GM15510 (cell line): Measurements from ENCODE around the gene FLRT2.

Experiments
- POLR2A ChIP-seq: IDR thresholded peaks from 3 replicates; pipeline ENCODE4 v1.6.1; 2011; ENCODE audit warnings: borderline replicate concordance; ENCODE audit not compliant: insufficient read length; ENCODE audit errors: extremely low read depth

The FLRT2 gene, protein sequence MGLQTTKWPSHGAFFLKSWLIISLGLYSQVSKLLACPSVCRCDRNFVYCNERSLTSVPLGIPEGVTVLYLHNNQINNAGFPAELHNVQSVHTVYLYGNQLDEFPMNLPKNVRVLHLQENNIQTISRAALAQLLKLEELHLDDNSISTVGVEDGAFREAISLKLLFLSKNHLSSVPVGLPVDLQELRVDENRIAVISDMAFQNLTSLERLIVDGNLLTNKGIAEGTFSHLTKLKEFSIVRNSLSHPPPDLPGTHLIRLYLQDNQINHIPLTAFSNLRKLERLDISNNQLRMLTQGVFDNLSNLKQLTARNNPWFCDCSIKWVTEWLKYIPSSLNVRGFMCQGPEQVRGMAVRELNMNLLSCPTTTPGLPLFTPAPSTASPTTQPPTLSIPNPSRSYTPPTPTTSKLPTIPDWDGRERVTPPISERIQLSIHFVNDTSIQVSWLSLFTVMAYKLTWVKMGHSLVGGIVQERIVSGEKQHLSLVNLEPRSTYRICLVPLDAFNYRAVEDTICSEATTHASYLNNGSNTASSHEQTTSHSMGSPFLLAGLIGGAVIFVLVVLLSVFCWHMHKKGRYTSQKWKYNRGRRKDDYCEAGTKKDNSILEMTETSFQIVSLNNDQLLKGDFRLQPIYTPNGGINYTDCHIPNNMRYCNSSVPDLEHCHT

DNA sequence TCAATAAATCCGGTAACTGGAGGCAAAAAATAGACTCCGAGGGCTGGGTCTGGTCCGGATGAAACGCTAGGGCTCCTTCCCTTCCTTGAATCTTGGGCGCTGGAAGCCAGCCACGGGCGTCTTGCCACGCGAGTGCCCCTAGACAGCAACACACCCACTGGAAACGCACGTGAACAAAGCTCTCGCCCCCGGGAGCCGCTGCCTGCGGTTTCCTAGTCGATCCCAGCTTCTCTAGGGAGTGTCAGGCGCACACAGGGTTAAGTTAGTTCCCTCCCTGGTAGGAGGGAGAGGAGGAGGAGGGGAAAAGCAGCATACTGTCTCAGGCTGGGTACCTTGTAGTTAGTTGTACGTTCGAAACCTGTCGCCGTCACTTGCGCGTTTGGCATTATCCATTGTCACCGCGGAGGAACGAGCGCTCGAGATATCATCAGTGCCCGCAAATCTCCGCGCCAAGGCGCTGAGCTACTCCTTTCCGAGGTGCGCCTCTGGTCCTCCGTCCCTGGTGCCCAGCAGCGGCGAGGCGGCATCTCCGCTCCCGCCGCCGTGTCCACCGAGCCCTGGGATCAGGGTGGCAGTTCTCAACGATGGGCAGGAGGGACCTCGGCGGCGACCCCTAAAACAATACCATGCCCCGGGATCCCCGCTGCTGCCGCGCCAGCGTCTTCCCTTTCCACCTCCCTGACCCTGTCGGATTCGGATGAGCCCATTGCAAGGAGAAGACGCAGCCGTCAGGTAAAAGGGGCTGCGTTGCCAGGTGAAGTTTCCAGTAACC lies at the start of gene FLRT2:
FLRT2 (plus strand) TSS at position 342 of the 772 bp plus-strand sequence. CDS start 91,371 bp downstream, outside the sequence.
- TF ChIP-seq POLR2A: no peak

DNA sequence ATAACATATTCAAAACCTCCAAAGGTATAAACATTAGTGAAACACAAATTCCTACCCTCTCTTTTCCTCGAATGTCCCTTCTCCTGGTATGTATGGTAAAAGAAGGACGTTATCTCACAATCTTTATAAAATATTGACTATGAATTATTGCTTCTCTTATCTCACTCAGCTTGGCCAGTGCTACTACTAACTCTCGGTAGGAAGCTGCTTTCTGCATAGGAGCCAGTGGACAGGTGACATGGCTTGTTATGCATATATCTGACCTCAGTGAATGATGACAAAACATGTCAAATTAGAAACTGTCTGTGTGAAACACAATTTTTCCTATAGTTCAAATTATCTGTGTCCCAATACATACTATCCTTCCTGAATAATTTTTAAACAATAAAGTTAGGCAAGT lies 48.5 kb upstream of the FLRT2 start:
- TF ChIP-seq POLR2A: no peak

DNA sequence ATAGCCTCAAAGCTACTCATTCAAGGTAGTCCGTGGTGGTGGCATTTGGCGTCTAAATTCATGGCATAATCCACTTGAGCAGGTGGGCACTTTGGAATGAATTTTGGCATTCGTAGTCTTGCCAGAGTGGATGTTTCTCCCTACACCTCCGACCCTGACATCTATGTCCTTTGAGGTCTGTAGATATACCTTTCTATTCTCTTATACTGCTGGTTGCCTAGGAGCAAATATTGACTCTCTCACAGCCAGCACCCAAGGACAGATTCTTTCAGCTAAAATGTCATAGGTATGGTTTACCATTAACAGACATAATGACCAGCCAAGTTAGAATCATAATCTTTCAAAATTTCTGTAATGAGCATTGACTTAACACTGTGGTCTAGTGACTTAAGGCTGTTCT lies 47.4 kb upstream of the FLRT2 start:
- no peak for TF ChIP-seq POLR2A

DNA sequence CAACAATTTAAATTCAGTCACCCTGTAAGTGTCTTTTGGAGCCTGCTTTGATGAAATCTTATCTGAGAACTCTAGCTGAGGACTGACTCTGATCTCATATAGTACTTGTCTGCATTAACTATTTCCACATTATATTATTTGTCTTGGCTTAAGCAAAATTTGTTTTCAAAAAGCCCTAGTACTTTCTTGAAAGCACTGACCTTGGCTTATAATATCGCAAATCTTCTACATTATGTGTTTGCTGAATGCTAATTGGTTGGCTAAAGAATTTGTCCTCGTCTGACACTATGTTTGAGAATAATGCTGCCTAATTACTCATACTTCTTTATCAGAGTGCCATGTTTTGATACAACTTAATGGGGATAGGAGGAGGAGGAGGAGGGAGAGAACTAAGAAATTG lies 46.9 kb upstream of the FLRT2 start:
- no peak for TF ChIP-seq POLR2A

DNA sequence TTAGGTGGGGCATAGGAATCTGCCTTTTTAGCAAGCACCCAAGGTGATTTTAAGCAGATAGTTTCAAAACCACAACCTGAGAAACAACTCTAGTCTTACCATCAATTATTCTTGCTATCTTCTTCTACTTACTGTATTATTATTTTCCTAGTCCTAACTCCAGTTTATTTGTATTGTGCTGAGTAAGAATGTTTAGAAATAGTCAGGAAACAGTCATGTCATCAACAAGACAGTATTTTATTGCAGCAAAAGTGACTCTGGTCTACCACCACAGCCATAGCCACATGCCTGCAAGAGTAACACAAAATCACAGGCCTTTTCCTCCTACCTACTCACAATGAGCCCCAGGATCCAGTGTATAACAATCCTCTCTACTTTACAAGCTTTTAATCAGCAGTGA lies 46.3 kb upstream of the FLRT2 start:
- TF ChIP-seq POLR2A: no peak

DNA sequence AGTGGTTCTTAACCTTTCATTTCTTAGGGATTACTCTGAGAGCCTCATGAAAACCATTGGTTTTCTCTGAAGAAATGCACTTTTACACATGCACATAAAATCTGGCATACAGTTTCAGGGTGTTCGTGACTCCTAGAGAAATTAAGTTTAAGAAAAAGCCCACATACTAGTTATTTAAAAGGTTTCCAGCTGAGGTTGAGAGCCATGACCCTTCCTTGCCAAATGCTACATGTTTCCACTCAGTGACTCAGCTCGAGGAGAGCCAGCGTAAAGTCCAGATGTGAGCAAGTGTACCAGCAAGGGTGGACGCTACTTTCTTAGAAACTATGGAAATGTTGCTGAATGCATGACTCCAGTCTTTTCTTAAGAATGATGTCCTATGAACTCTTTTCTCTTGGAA lies 42.7 kb upstream of the FLRT2 start:
- TF ChIP-seq POLR2A: no peak

DNA sequence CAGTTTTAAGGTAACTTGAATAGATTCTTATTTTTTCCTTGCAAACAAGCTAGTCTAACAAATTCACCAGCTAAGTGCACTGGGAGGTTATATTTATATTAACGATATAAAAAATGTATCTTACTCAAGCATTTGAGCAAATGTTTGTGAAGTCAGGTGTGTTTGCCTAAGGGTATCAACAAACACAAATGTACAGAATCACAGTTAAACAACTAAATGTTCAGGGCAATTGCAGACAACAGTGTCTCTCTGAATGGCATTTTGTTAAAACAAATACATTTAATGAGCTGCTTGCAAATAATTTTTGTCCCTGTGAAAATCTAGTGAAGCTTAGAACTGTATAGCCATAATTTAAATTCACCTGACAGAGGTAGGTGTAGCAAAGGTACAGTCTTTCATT lies 28.2 kb upstream of the FLRT2 start:
- TF ChIP-seq POLR2A: no peak

DNA sequence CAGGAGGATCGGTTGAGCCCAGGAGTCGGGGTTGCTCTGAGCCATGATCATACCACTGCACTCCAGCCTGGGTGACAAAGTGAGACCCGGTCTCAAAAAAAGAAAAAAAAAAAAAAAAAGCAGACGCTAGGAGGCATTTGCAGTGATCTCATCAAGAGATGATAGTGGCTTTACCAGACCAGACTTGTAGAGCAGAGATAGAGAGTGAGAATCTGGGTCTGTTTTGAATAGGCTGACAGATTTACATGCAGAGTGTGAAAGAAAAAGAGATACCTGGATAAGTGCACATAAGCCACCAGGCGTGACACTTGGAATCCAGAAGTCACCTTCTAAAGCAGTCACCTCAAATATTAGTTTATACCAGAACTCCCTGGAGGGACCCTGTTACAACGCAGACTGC lies 21.1 kb upstream of the FLRT2 start:
- TF ChIP-seq POLR2A: no peak

DNA sequence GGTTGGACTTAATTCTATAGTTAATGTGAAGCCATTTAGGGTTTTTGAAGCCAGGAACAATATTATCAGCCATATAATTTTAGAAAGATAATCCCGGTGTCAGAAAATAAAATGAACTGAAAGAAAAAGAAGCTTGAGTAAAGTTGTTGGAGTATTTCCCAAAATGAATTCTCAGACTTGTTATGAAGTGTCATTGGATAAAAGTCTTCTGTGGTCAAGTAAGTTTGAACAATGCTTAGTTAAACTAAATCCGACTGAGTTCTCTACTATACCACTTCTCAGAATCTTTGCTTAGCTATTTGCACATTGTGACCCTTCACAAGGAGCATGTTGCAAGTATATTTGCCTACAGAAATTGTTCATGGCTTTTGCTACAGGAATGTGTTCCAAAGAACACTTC lies 17.5 kb upstream of the FLRT2 start:
- TF ChIP-seq POLR2A: no peak

DNA sequence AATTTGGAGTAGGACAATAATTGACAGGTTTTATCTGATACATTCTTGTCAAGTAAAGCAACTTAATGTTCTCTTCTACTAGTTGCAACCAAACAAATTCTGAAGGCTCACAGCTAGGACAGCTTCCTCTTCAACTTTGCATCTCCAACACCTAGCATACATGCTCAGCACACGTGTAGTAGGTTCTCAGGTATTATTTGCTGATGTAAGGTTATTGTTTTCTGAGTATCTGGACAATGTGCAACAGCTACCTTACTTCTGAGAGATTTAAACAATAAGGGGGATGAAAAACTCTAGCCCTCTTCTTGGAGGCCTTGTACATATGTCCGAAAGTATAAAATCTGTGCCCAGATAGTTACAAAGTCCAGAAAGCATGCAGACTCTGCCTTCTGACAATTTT lies 15.5 kb upstream of the FLRT2 start:
- no peak for TF ChIP-seq POLR2A

DNA sequence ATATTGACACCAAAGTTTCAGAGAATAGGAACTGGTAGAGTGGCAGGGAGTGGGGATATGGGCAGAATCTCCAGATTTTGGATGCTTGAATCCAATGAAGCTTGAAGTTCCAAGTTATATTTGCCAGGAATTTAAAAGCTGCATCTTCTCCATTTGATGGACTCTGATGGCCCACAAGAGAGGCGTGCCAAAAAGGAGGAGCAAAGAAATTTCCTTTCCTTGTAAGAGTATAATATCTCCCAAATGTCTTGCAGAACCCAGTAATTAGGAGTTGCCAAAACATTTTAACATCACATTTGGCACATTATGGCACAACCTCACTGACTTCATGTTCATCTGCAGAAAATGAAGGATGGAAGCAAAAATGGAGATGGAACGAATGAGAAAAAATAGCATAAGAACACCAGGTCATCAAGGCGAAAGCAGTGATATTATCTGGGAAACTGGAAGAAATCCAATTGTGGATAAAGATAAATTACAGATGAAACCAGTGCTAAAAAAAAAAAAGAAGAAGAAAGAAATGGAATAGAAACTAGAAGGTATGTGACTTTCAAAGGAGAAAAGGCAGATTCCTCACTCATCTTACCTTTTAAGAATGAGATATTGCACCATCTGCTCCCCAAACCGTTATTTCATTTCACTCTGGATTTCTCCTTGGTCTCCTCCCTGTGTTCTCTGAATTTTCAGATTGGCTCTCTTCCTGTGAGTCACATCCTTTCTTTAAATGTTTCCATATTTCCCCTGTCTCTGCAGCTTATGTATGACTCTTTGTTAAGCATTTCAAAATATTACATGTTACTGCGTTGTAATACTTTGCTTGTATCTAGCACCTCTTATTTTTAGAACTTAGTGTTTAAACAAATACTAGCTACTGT lies 13.5 kb upstream of the FLRT2 start:
- no peak for TF ChIP-seq POLR2A

DNA sequence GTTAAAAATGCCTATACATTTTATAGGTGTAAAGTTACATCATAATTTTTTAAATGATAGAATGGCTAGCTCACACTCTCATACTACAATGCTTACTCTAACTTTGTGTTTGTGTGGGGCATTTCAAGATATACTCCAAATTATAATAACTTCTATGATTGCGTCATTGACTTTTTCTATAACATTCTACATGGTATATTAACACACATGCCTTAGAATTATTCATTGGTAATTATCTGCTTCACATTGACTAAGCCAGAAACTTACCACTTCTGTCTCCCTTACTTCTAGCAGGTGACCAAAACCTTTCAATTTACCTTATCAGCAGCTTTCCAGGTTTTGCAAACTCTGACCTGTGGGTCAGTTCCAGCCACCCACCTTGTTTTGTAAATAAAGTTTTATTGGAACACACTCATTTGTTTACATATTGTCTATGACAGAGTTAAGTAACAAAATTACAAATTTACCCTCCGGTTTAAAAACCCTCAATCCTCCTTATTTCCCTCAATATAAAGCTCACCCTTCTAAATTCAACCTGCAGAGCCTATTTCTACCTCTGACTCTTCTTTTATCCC lies 12.7 kb upstream of the FLRT2 start:
- TF ChIP-seq POLR2A: no peak

DNA sequence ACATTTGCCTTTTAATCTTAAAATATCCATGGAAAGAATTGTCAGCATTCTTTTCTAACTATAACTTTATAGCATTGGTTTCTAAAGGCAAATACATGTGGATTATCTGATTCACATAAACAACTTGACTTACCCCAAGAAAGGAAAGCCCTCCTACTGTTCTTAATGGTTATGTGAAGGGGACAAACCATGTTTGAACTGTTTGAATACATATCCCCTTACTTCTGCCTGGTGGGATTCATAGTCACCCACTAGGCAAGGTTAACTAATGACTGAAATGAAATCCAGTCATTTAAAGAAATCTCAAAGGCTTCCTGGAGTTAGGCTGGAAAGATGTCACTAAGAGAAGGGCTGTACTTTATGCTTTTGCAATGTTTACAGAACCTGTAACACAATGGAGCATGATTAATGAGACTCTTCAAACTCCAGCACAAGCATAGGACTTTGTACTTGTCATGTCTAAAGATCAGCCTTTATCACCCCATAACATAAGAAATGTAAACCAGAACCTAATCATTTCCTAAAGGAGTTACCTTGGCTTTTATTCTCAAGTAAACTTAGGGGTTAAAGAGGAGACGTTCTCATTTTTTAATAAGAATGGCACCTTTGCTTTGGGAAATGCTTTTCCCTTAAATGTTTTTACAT lies 10.2 kb upstream of the FLRT2 start:
- no peak for TF ChIP-seq POLR2A

DNA sequence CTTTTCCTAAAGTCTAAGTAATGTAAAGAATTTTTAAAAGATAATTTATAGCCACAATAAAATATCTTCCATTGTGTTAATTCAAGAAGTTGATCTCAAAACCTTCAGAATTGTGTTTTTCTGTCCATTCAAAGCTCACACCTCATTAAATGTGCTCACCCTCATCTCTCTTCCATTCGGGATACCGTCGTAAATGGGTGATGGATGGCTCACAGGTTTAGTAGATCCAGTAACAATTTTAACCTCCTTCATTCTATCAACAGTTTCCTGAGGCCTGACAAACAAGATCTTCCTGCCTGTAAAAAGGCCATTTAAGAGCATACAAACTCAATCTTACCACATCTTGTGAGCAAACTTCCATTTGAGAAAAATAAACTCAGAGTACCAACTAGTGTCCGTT lies 9.4 kb upstream of the FLRT2 start:
- no peak for TF ChIP-seq POLR2A
